ENCODE measurements around the gene TNFSF13. TPM values are rescaled to one million over a fixed set of nuclear protein-coding genes. Genes with fewer than 3 reads are reported as not detected.
A peak's percentile ranks its signal among the peaks of the same experiment; 100 is the strongest.

TNFSF13 gene
- total and polyA plus RNA-seq, 2 donors (not counting 1 experiment from before 2014, with no cell fraction given) = 14.7 to 20.2 TPM

DNA sequence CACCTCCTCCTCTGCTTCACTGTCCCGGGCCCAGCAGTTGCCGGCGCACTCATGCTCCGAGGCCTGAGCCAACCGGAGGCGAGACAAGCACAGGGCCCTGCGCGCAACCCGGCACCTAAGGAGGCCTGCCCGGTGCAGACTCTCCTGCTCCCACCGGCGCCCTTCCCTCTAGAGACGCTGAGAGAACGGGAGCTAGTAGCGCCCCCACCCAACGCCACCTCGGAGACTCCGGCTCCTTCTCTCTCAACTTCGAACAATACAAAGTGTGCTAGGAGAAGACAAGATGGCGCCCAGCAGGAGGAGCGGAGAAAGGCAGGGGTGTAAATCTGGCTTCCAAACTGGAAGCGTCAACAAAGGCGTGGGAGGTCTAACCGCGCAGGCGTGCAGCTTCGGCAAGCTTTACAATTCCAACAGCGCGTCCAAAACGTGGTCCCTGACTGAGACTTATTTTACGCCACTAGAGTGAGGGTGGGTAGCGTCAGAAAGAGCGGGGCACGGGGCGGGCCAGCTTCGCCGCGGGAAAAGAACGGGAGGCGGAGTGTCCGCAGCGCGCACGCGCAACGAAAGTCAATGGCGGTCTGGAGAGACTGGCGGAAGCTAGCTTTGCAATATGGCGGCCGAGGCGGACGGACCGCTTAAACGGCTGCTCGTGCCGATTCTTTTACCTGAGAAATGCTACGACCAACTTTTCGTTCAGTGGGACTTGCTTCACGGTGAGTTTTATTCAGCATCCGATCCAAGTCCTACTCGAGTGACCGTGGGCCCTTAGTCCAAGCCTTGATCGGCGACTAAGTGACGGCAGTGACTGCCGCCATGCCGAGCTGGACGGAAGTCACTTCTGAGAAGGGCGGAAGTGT is 24.9 kb downstream of the TNFSF13 start, which contains the start of gene MPDU1:
MPDU1 (plus strand) TSS at position 600 of the 857 bp plus-strand sequence; CDS start at position 611, 11 bp downstream.
- peak within 1 kb of the TSS; percentile 78 for H3K4me2 ChIP-seq (replicated peaks; ENCODE audit: low read depth, low read length, poor library complexity, severe bottlenecking)
- TF ChIP-seq, protein P1, sequence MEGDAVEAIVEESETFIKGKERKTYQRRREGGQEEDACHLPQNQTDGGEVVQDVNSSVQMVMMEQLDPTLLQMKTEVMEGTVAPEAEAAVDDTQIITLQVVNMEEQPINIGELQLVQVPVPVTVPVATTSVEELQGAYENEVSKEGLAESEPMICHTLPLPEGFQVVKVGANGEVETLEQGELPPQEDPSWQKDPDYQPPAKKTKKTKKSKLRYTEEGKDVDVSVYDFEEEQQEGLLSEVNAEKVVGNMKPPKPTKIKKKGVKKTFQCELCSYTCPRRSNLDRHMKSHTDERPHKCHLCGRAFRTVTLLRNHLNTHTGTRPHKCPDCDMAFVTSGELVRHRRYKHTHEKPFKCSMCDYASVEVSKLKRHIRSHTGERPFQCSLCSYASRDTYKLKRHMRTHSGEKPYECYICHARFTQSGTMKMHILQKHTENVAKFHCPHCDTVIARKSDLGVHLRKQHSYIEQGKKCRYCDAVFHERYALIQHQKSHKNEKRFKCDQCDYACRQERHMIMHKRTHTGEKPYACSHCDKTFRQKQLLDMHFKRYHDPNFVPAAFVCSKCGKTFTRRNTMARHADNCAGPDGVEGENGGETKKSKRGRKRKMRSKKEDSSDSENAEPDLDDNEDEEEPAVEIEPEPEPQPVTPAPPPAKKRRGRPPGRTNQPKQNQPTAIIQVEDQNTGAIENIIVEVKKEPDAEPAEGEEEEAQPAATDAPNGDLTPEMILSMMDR (IDR thresholded peaks at IDR 0.05) = no peak
- no peak for TF ChIP-seq EZH2 (IDR thresholded peaks at IDR 0.05; ENCODE audit: borderline replicate concordance, insufficient read depth, low read depth, low read length, poor library complexity, severe bottlenecking)
- no peaks in the 10 kb centered on the region for H3K27me3 Mint-ChIP-seq
- peaks cover 0 to 27% of the 10 kb centered on the region in 2 experiments for H3K36me3 ChIP-seq (replicated peaks in 1 of 2; ENCODE audit: control extremely low read depth in 1 of 2, control insufficient read depth in 1 of 2, extremely low read depth in 1 of 2, insufficient read depth in 2 of 2, low read length in 1 of 2)
- ATAC-seq (ENCODE audit: low read depth) (peak; percentile 78), DNase-seq (peak; percentile 98)
- H4K20me1 ChIP-seq (ENCODE audit: control insufficient read depth, insufficient read depth, low read length, poor library complexity, severe bottlenecking) = peaks cover 7% of the 10 kb centered on the region
- H3K4me1 ChIP-seq (ENCODE audit: control insufficient read depth in 2 of 2, insufficient read depth in 2 of 2, low read length in 2 of 2) = peaks cover 48 to 68% of the 10 kb centered on the region in 2 donors
- H3K27ac Mint-ChIP-seq = peak within 1 kb of the TSS; percentile 100
- ChIA-PET CTCF (interaction anchor here (0.7 to 7.9 kb wide), 12 partner anchors 8 to 539 kb away, joined by 3 to 111 read pairs (median 4); partner anchors contain the start of genes SENP3, TNFSF12, TNFSF13 and TP53), POLR2A (interaction anchor here (0.6 to 2.4 kb wide), 15 partner anchors 9 to 275 kb away, joined by 3 to 25 read pairs (median 5); partner anchors contain the start of genes ACAP1, FXR2, SAT2 and SENP3)
- no peaks in the 10 kb centered on the region for H3K27me3 ChIP-seq (replicated peaks in 1 of 4; ENCODE audit: control extremely low read depth in 1 of 4, control insufficient read depth in 3 of 4, insufficient read depth in 4 of 4, low read length in 3 of 4)
- peaks cover 57% of the 10 kb centered on the region for H3K4me1 Mint-ChIP-seq
- no peaks in the 10 kb centered on the region for H3K9me3 ChIP-seq (ENCODE audit: control extremely low read depth in 1 of 3, control insufficient read depth in 2 of 3, insufficient read depth in 1 of 3, low read length in 2 of 3)
- peak within 1 kb of the TSS; percentile 86 for H2AFZ ChIP-seq (ENCODE audit: insufficient read depth, low read depth, low read length, poor library complexity, severe bottlenecking)
- intact Hi-C loops (cut with micrococcal nuclease) = loop anchor here (1.0 to 10.0 kb wide), 5 partner anchors 11 to 539 kb away; partner anchors contain the start of genes FXR2, SENP3 and SLC16A11
- H3K27ac ChIP-seq (ENCODE audit: low read length in 2 of 2) = peak within 1 kb of the TSS; percentile 91 to 95
- peaks cover 48% of the 10 kb centered on the region for H3K79me2 ChIP-seq (ENCODE audit: control insufficient read depth, insufficient read depth, low read length)
- peak within 1 kb of the TSS; percentile 100 for H3K4me3 Mint-ChIP-seq
- no peaks in the 10 kb centered on the region for H3K9me3 Mint-ChIP-seq (ENCODE audit: insufficient read depth)
- peak within 1 kb of the TSS; percentile 77 to 96 (median 86) for H3K4me3 ChIP-seq (ENCODE audit: control extremely low read depth in 1 of 5, extremely low read depth in 1 of 5, insufficient read depth in 1 of 5, low read depth in 2 of 5, low read length in 4 of 5)
- 20% methylated on average over 61 of the region's 69 CpGs for WGBS (ENCODE audit: insufficient coverage)
- peak within 1 kb of the TSS; percentile 85 for H3K9ac ChIP-seq (ENCODE audit: low read length)
